HEK293 (cell line): Measurements from ENCODE around the gene ANKRD44.

Experiments
- CTCF ChIA-PET: fragments of 350-600 bp; formaldehyde crosslinking; extraction: SDS; loops from one replicate; lab custom pipeline; 2021; ENCODE audit warnings: antibody characterized with exemption; lab: Yijun Ruan, JAX
- POLR2A ChIA-PET: fragments of 300-600 bp; formaldehyde crosslinking; extraction: SDS; loops from one replicate; lab custom pipeline; 2020; ENCODE audit warnings: antibody characterized with exemption, inconsistent platforms; lab: Yijun Ruan, JAX
- H3K27ac ChIP-seq: fragments of 200-500 bp; sonication (Bioruptor generic); 2 replicates; pipeline ENCODE4 v1.5.1; 2014; ENCODE audit warnings: low read depth, low read length, control low read depth, inconsistent platforms; ENCODE audit errors: extremely low read depth
- H3K36me3 ChIP-seq, 2 experiments: fragments of 200-500 bp in 1 of 2; sonication (Bioruptor generic) in 1 of 2; 1 replicate in 1 of 2; 2 replicates in 1 of 2; pipeline ENCODE4 v1.5.1; 2014 to 2017; ENCODE audit warnings: inconsistent platforms in 2 of 2, low read length in 2 of 2; ENCODE audit not compliant: control insufficient read depth in 2 of 2, insufficient read depth in 1 of 2
- H3K4me1 ChIP-seq: fragments of 200-500 bp; sonication (Bioruptor generic); 2 replicates; pipeline ENCODE4 v1.5.1; 2014; ENCODE audit warnings: mild to moderate bottlenecking, low read length, inconsistent platforms; ENCODE audit not compliant: control insufficient read depth, insufficient read depth
- H3K4me3 ChIP-seq: 2 replicates; pipeline ENCODE4 v1.5.1; 2011; ENCODE audit warnings: low read depth, mild to moderate bottlenecking, control low read depth, low read length, moderate library complexity
- H3K9me3 ChIP-seq: fragments of 200-500 bp; sonication (Bioruptor generic); 2 replicates; pipeline ENCODE4 v1.5.1; 2014; ENCODE audit warnings: low read depth, low read length, inconsistent platforms; ENCODE audit not compliant: control insufficient read depth, insufficient read depth
- GLIS1 ChIP-seq: fragments of 450-650 bp; formaldehyde crosslinking; IDR thresholded peaks from 2 replicates; pipeline ENCODE4 v1.5.1; 2016; ENCODE audit warnings: missing biosample characterization, missing genetic modification characterization
- KLF10 ChIP-seq: fragments of 450-650 bp; IDR thresholded peaks from 2 replicates; pipeline ENCODE4 v1.5.1; 2018; ENCODE audit warnings: missing biosample characterization, mild to moderate bottlenecking, missing genetic modification characterization
- MZF1 ChIP-seq: fragments of 450-650 bp; formaldehyde crosslinking; IDR thresholded peaks from 2 replicates; pipeline ENCODE4 v1.5.1; 2017; ENCODE audit warnings: missing biosample characterization, missing genetic modification characterization, borderline replicate concordance
- PRDM1 ChIP-seq: fragments of 450-650 bp; formaldehyde crosslinking; IDR thresholded peaks from 2 replicates; pipeline ENCODE4; 2016; ENCODE audit warnings: missing biosample characterization, missing genetic modification characterization
- TSHZ1 ChIP-seq: fragments of 450-650 bp; formaldehyde crosslinking; IDR thresholded peaks from 2 replicates; pipeline ENCODE4 v1.5.1; 2016; ENCODE audit warnings: missing biosample characterization, missing genetic modification characterization, borderline replicate concordance
- ZBTB17 ChIP-seq: fragments of 450-650 bp; formaldehyde crosslinking; IDR thresholded peaks from 2 replicates; pipeline ENCODE4 v1.5.1; 2016; ENCODE audit warnings: missing biosample characterization, missing genetic modification characterization
- ZFP3 ChIP-seq: fragments of 450-650 bp; formaldehyde crosslinking; IDR thresholded peaks from 2 replicates; pipeline ENCODE4 v1.5.1; 2016; ENCODE audit warnings: low read depth, missing biosample characterization, missing genetic modification characterization
- ZNF175 ChIP-seq: fragments of 450-650 bp; formaldehyde crosslinking; IDR thresholded peaks from 2 replicates; pipeline ENCODE4 v1.5.1; 2016; ENCODE audit warnings: missing biosample characterization, missing genetic modification characterization
- ZNF18 ChIP-seq: fragments of 450-650 bp; formaldehyde crosslinking; IDR thresholded peaks from 2 replicates; pipeline ENCODE4 v1.5.1; 2016; ENCODE audit warnings: missing biosample characterization, missing genetic modification characterization
- ZNF341 ChIP-seq: fragments of 450-650 bp; formaldehyde crosslinking; IDR thresholded peaks from 2 replicates; pipeline ENCODE4; 2016; ENCODE audit warnings: low read depth, missing biosample characterization, missing genetic modification characterization
- ZNF350 ChIP-seq: fragments of 450-650 bp; formaldehyde crosslinking; IDR thresholded peaks from 2 replicates; pipeline ENCODE4 v1.5.0; 2017; ENCODE audit warnings: missing biosample characterization, mild to moderate bottlenecking, missing genetic modification characterization
- ZNF580 ChIP-seq: fragments of 450-650 bp; formaldehyde crosslinking; IDR thresholded peaks from 2 replicates; pipeline ENCODE4 v1.5.1; 2016; ENCODE audit warnings: missing biosample characterization, missing genetic modification characterization
- ZNF585B ChIP-seq: fragments of 450-650 bp; formaldehyde crosslinking; IDR thresholded peaks from 2 replicates; pipeline ENCODE4 v1.5.1; 2016; ENCODE audit warnings: missing biosample characterization, missing genetic modification characterization
- ZNF670 ChIP-seq: fragments of 450-650 bp; formaldehyde crosslinking; IDR thresholded peaks from 2 replicates; pipeline ENCODE4 v1.5.1; 2016; ENCODE audit warnings: missing biosample characterization, missing genetic modification characterization, low read depth
- TF ChIP-seq, protein P1 (sequence below): fragments of 450-650 bp; formaldehyde crosslinking; IDR thresholded peaks from 2 replicates; pipeline ENCODE4 v1.5.1; 2016; ENCODE audit warnings: missing biosample characterization, missing genetic modification characterization

Gene ANKRD44

GRCh38 chr2:197359859-197360258 is 49.3 kb upstream of the ANKRD44 start:
- no peak overlapping the region for H3K4me3 ChIP-seq
- no peaks in the 10 kb centered on the region for H3K36me3 ChIP-seq
- CTCF ChIA-PET, result no interaction called here
- TF ChIP-seq ZFP3 (tag by site-specific recombination) (no peak), GLIS1 (tag by site-specific recombination) (no peak), TSHZ1 (tag by site-specific recombination) (no peak), ZNF341 (tag by site-specific recombination) (no peak), ZNF350 (tag by site-specific recombination) (no peak)
- TF ChIP-seq, all 188 proteins: peak for 0
- Histone ChIP-seq H3K27ac (no peak overlapping the region), H3K9me3 (no peaks in the 10 kb centered on the region), H3K4me1 (no peaks in the 10 kb centered on the region)
- POLR2A ChIA-PET, result no interaction called here

DNA sequence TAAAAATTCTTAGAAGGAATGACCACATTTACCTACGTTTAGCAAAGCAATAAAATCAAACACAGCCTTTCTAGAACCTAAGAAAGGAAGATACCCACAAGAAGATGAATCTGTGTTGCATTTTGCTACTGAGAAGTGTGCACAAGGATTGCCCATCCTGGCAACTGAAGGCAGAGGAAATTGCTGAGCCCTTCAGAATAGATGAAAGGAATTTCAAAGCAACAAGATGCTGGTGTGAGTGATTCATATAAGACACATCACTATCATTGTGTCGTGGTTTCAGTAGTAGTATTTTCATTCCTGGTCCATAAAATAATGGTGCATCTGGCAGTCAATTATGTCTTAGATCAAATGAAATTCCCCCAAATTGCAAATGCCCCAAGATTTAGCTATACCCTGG is 48.4 kb upstream of the ANKRD44 start:
- Histone ChIP-seq H3K9me3 (no peaks in the 10 kb centered on the region), H3K4me3 (no peak overlapping the region)
- TF ChIP-seq ZNF585B (no peak), ZNF175 (tag by site-specific recombination) (no peak), ZNF670 (no peak), ZNF580 (tag by site-specific recombination) (no peak), MZF1 (tag by site-specific recombination) (no peak)
- TF ChIP-seq, all 188 proteins: peak for 0
- no peaks in the 10 kb centered on the region for H3K4me1 ChIP-seq
- CTCF ChIA-PET, result interaction anchor here (0.6 to 0.7 kb wide), 3 partner anchors 88 to 852 kb away, joined by 3 read pairs; no protein-coding TSS in a partner anchor
- no peak overlapping the region for H3K27ac ChIP-seq
- no peaks in the 10 kb centered on the region for H3K36me3 ChIP-seq
- POLR2A ChIA-PET, result no interaction called here

GRCh38 chr2:197357986-197358385 is 47.4 kb upstream of the ANKRD44 start:
- Histone ChIP-seq H3K9me3 (no peaks in the 10 kb centered on the region), H3K4me3 (no peak overlapping the region), H3K27ac (no peak overlapping the region), H3K36me3 (no peaks in the 10 kb centered on the region), H3K4me1 (no peaks in the 10 kb centered on the region)
- TF ChIP-seq ZNF18 (tag by site-specific recombination) (no peak), PRDM1 (tag by site-specific recombination) (peak; percentile 59; the same call in 1 of the 2 replicates), ZNF580 (tag by site-specific recombination) (no peak)
- ChIA-PET CTCF (interaction anchor here (0.6 to 1.5 kb wide), 3 partner anchors 9 to 1227 kb away, joined by 3 to 4 read pairs (median 3); no protein-coding TSS in a partner anchor), POLR2A (no interaction called here)

DNA sequence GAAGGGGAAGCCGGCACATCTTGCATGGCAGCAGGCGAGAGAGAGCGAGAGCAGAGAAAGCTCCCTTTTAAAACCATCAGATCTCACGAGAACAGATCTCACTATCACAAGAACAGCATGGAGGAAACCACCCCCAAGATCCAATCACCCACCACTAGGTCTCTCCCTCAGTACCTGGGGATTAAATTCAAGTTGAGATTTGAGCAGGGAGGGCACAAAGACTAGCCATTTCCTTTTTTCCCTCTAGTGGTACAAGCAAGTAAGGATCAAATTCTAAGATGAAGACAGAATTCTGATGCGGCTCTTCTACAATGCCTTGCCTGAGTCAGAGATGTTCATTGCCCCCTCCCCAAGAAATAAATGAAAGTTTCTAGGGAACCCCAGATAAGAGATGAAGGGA is 45.6 kb upstream of the ANKRD44 start:
- H3K27ac ChIP-seq, result no peak overlapping the region
- no peaks in the 10 kb centered on the region for H3K36me3 ChIP-seq
- no peaks in the 10 kb centered on the region for H3K9me3 ChIP-seq
- no peak overlapping the region for H3K4me3 ChIP-seq
- ChIA-PET CTCF (interaction anchor here (0.6 to 0.9 kb wide), 4 partner anchors 59 to 620 kb away, joined by 3 to 6 read pairs (median 3); no protein-coding TSS in a partner anchor), POLR2A (no interaction called here)
- H3K4me1 ChIP-seq, result no peaks in the 10 kb centered on the region
- TF ChIP-seq ZBTB17 (tag by site-specific recombination) (peak; percentile 64), ZNF670 (no peak), KLF10 (no peak), PRDM1 (tag by site-specific recombination) (peak; percentile 32; the same call in 1 of the 2 replicates)
- TF ChIP-seq, protein P1, sequence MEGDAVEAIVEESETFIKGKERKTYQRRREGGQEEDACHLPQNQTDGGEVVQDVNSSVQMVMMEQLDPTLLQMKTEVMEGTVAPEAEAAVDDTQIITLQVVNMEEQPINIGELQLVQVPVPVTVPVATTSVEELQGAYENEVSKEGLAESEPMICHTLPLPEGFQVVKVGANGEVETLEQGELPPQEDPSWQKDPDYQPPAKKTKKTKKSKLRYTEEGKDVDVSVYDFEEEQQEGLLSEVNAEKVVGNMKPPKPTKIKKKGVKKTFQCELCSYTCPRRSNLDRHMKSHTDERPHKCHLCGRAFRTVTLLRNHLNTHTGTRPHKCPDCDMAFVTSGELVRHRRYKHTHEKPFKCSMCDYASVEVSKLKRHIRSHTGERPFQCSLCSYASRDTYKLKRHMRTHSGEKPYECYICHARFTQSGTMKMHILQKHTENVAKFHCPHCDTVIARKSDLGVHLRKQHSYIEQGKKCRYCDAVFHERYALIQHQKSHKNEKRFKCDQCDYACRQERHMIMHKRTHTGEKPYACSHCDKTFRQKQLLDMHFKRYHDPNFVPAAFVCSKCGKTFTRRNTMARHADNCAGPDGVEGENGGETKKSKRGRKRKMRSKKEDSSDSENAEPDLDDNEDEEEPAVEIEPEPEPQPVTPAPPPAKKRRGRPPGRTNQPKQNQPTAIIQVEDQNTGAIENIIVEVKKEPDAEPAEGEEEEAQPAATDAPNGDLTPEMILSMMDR (tag by site-specific recombination), result peak; percentile 14; the same call in 1 of the 2 replicates
